GM10266 (cell line): ENCODE measurements around the gene CLDN20.

ENCODE experiments used
- DNase-seq: peaks from one replicate; pipeline ENCODE4 v3.0.0; 2012; ENCODE audit errors: extremely low spot score
- CTCF ChIP-seq: IDR thresholded peaks from 2 replicates; pipeline ENCODE4 v1.5.1; 2012; ENCODE audit warnings: mild to moderate bottlenecking, low read depth; ENCODE audit not compliant: control insufficient read depth, insufficient read depth; ENCODE audit errors: missing control alignments

The CLDN20 gene

GRCh38 chr6:155269765-155270164 is 6.0 kb downstream of the CLDN20 start:
- DNase-seq = no peak
- TF ChIP-seq CTCF = no peak

GRCh38 chr6:155270561-155271091 is 6.8 kb downstream of the CLDN20 start:
- no peak for DNase-seq
- no peak for TF ChIP-seq CTCF

GRCh38 chr6:155271145-155271544 is 7.3 kb downstream of the CLDN20 start:
- DNase-seq = no peak
- no peak for TF ChIP-seq CTCF

- no peak for TF ChIP-seq CTCF
- DNase-seq = no peak
These were observed 8.8 kb downstream of the CLDN20 start for GRCh38 chr6:155272353-155273232.

GRCh38 chr6:155273431-155273830 is 9.6 kb downstream of the CLDN20 start:
- no peak for TF ChIP-seq CTCF
- no peak for DNase-seq

GRCh38 chr6:155274106-155274505 is 10.3 kb downstream of the CLDN20 start:
- no peak for TF ChIP-seq CTCF
- DNase-seq = no peak

GRCh38 chr6:155274533-155274932 is 10.7 kb downstream of the CLDN20 start:
- no peak for TF ChIP-seq CTCF
- DNase-seq = no peak
